ENCODE measurements around the gene OR5H15. TPM values are rescaled to one million over a fixed set of nuclear protein-coding genes. Genes with fewer than 3 reads are reported as not detected.

OR5H15 gene
- not detected in 5 replicates for total RNA-seq (2022; extraction: Qiagen RNA extraction; ENCODE audit: low read depth)

GRCh38 chr3:98166396-98166795 is at the start of gene OR5H15:
TSS of gene OR5H15 (plus strand) at chr3:98166696. CDS start at chr3:98168700, 2,004 bp downstream.

GRCh38 chr3:98130421-98130820 is 36.1 kb upstream of the OR5H15 start, which contains the start of gene OR5H1:
TSS of gene OR5H1 (plus strand) at chr3:98130721. CDS start at chr3:98132698, 1,977 bp downstream.

GRCh38 chr3:98147179-98147578 is 19.3 kb upstream of the OR5H15 start, which contains the start of gene OR5H14:
TSS of gene OR5H14 (plus strand) at chr3:98147479. CDS start at chr3:98149386, 1,907 bp downstream.

Other genes starting within 250 kb of the OR5H15 start
- 29.7 to 35.8 TPM (median 31.2 TPM) in 5 replicates for gene RIOX2, start 194.3 kb upstream of the OR5H15 start, total RNA-seq (2022; extraction: Qiagen RNA extraction; ENCODE audit: low read depth)
- not detected in 5 replicates for gene GABRR3, start 131.4 kb upstream of the OR5H15 start, total RNA-seq (2022; extraction: Qiagen RNA extraction; ENCODE audit: low read depth)
- not detected in 5 replicates for gene OR5AC2, start 79.5 kb upstream of the OR5H15 start, total RNA-seq (2022; extraction: Qiagen RNA extraction; ENCODE audit: low read depth)
- gene OR5H1, start 36.0 kb upstream of the OR5H15 start, total RNA-seq (2022; extraction: Qiagen RNA extraction; ENCODE audit: low read depth): not detected in 5 replicates
- not detected in 5 replicates for gene OR5H14, start 19.2 kb upstream of the OR5H15 start, total RNA-seq (2022; extraction: Qiagen RNA extraction; ENCODE audit: low read depth)
- not detected in 5 replicates for gene OR5H6, start 97.5 kb downstream of the OR5H15 start, total RNA-seq (2022; extraction: Qiagen RNA extraction; ENCODE audit: low read depth)
- not detected in 5 replicates for gene OR5H2, start 115.8 kb downstream of the OR5H15 start, total RNA-seq (2022; extraction: Qiagen RNA extraction; ENCODE audit: low read depth)
- not detected in 5 replicates for gene OR5K4, start 187.2 kb downstream of the OR5H15 start, total RNA-seq (2022; extraction: Qiagen RNA extraction; ENCODE audit: low read depth)
- not detected in 5 replicates for gene OR5K3, start 224.0 kb downstream of the OR5H15 start, total RNA-seq (2022; extraction: Qiagen RNA extraction; ENCODE audit: low read depth)